Ureter (tissue), 1 donor: ENCODE measurements around the gene TRIM27. TPM values are rescaled to one million over a fixed set of nuclear protein-coding genes. Genes with fewer than 3 reads are reported as not detected.
A peak's percentile ranks its signal among the peaks of the same experiment; 100 is the strongest.
"Not testable (repeated sequence)": the region's sequence is repeated elsewhere in the genome, so short reads cannot be mapped to it uniquely, and the experiment has no call there.

ENCODE experiments used
- DNase-seq: peaks from one replicate; pipeline ENCODE4 v3.0.0-alpha.2; 2020; ENCODE audit warnings: low spot score
- total RNA-seq: library from RNA; stranded (reverse); gene quantifications from one replicate; pipeline ENCODE4 v1.2.4, GENCODE V29; 2023
- donor health status: DM: yes; HTN: yes; CAD: no.

Gene TRIM27
- total RNA-seq, 1 donor from 2014 or later, result 85.2 TPM

DNA sequence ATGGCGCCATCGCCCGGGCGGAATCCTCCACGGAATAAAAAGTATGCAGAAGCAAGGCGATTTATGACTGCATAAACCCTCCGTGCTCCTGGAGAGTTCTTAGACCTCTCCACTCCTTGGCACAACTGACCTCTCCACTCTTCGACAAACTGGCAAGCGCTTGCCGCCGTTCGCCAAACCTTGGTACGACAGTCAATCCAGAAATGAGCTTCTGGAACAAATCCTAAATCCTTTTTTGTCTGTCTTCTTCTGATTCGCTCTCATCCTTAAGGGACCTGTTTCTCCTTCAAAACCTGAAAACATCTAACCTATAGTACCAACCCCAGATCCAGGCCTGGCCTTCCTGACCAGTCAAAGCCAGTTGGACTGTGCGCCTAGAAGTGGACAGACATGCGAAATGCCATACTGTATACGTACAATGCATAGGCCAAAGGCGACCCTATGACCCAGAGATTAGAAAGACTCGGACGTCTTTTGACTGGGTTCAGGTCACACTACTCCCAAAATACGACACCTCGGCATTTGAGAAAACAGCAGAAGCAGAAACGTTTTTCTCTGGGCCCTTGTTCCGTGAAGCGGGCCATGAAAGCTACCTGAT is 59.4 kb downstream of the TRIM27 start:
- peak; percentile 62 for DNase-seq

DNA sequence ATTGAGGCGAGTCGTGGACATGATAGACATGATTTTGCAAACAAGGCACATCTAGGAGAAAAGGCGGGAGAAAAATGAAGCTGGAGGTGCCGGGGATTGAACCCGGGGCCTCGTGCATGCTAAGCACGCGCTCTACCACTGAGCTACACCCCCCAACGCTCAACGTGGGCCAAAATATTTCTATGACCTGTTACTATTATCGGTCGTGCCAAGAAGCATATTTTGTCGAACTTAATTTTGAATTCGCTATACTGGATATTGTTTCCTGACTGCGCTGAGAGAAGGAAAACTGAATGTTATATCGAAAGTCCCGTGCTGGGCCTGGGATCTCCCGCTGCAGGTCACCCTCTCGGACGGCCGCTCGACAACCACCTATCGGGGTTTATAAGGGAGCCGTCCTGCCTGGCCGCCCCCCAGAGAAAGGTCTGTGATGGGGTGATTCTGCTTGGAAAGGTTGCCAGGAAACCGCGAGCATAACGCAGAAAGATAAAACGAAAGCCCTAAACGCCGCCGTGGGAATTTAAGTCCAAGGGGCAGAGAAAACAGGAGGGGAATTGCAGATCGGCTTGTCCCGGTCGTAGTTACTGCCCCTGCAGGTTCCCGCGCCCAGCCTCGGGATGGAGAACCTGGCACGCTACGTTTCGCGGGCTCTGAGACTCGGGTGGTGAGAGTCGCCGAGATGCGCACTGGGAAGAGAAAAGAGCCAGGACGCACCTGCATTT is 60.0 kb downstream of the TRIM27 start:
- DNase-seq, result peak; percentile 88

GRCh38 chr6:28862077-28862476 is 61.7 kb downstream of the TRIM27 start:
- DNase-seq, result no peak

DNA sequence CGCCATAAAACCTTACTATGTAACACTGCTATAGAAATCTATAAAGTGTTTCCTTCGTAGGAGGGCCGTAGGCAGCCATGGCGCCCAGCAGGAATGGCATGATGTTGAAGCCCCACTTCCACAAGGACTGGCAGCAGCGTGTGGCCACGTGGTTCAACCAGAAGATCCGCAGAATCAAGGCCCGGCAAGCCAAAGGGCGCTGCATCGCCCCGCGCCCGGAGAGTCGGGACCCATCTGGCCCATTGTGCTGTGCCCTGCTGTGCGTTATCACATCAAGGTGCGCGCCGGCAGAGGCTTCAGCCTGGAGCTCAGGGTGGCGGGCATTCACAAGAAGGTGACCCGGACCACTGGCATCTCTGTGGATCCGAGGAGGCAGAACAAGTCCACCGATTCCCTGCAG is 62.4 kb downstream of the TRIM27 start:
- no peak for DNase-seq

- DNase-seq, result no peak
Observed at GRCh38 chr6:28860581-28860980, 63.2 kb downstream of the TRIM27 start.

- DNase-seq, result no peak
Observed at GRCh38 chr6:28858963-28859362, 64.8 kb downstream of the TRIM27 start.

DNA sequence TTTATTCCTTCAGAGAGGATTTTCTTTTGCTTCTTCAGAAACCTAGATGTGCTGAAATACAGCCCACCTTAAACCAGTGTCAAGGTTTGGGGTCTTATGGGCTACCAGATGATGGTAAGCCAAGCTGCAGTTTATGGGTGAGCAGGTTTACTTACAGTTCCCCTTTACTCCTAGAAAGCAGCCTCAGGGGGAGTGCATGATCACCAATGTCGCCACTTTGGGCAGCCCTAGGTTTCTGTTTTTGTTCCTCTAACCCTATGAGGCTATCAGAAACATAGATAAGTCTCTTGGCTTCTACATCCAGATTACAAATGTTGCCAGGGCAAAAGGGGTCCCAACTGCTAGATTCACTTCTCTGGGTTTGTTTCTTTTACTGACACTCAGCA is 67.2 kb downstream of the TRIM27 start:
- DNase-seq, result no peak

- not testable (repeated sequence) for DNase-seq
Observed at GRCh38 chr6:28854405-28854804, 69.4 kb downstream of the TRIM27 start.

Other genes with a start within 250 kb of the TRIM27 start
- gene ZNF311, start 81.3 kb upstream of the TRIM27 start, total RNA-seq, result 3.2 TPM
- gene OR2W1, start 121.2 kb upstream of the TRIM27 start, total RNA-seq, result not detected
- gene OR2B3, start 163.3 kb upstream of the TRIM27 start, total RNA-seq, result not detected
- not detected for gene OR2J1, start 175.5 kb upstream of the TRIM27 start, total RNA-seq
- not detected for gene OR2J3, start 184.1 kb upstream of the TRIM27 start, total RNA-seq
- not detected for gene OR2J2, start 246.9 kb upstream of the TRIM27 start, total RNA-seq